GM23338 (cell line): Measurements from ENCODE around the gene HOMER1. TPM values are rescaled to one million over a fixed set of nuclear protein-coding genes. Genes with fewer than 3 reads are reported as not detected.

ENCODE experiments used
- ATAC-seq: fragments of 200-7000 bp; cut with Tn5 transposase; 3 replicates; pipeline ENCODE4 v1.9.1; 2020
- DNase-seq: peaks from one replicate; pipeline ENCODE4 v3.0.0-alpha.2; 2015; ENCODE audit warnings: low spot score
- H2AFZ ChIP-seq: fragments of 200-600 bp; sonication (generic); 2 replicates; pipeline ENCODE4 v1.8.0; 2016; ENCODE audit warnings: antibody characterized with exemption, mild to moderate bottlenecking, moderate library complexity
- H3F3A ChIP-seq: fragments of 200-600 bp; sonication (generic); replicated peaks from 2 replicates; pipeline ENCODE4 v1.8.0; 2017; ENCODE audit warnings: antibody characterized with exemption, mixed run types, low read depth
- H3K27ac ChIP-seq: fragments of 200-600 bp; sonication (generic); 2 replicates; pipeline ENCODE4 v1.6.1; 2016; ENCODE audit warnings: low read depth
- H3K27me3 ChIP-seq: fragments of 200-600 bp; sonication (generic); 2 replicates; pipeline ENCODE4 v1.8.0; 2016; ENCODE audit warnings: mild to moderate bottlenecking, mixed run types, moderate library complexity; ENCODE audit not compliant: insufficient read depth
- H3K36me3 ChIP-seq: fragments of 200-600 bp; sonication (generic); 2 replicates; pipeline ENCODE4 v1.8.0; 2016; ENCODE audit warnings: mild to moderate bottlenecking; ENCODE audit not compliant: insufficient read depth
- H3K4me1 ChIP-seq: fragments of 200-600 bp; sonication (generic); 2 replicates; pipeline ENCODE4 v1.8.0; 2016; ENCODE audit warnings: mild to moderate bottlenecking, moderate library complexity; ENCODE audit not compliant: insufficient read depth
- H3K4me2 ChIP-seq: fragments of 200-600 bp; sonication (generic); 2 replicates; pipeline ENCODE4 v1.7.1; 2017; ENCODE audit warnings: mixed run types
- H3K4me3 ChIP-seq: fragments of 200-600 bp; sonication (generic); 2 replicates; pipeline ENCODE4 v1.6.1; 2016; ENCODE audit warnings: mixed run types
- H3K79me2 ChIP-seq: fragments of 200-600 bp; sonication (generic); replicated peaks from 2 replicates; pipeline ENCODE4 v1.8.0; 2017; ENCODE audit warnings: mild to moderate bottlenecking; ENCODE audit not compliant: insufficient read depth
- H3K9me2 ChIP-seq: fragments of 200-600 bp; sonication (generic); 2 replicates; pipeline ENCODE4 v1.8.0; 2017; ENCODE audit not compliant: insufficient read depth
- H4K20me1 ChIP-seq: fragments of 200-600 bp; sonication (generic); replicated peaks from 2 replicates; pipeline ENCODE4 v1.8.0; 2017; ENCODE audit warnings: mild to moderate bottlenecking; ENCODE audit not compliant: insufficient read depth
- H3K27ac Mint-ChIP-seq: 2 replicates; pipeline ENCODE4 v1.8.0; 2020; ENCODE audit warnings: inconsistent platforms, mild to moderate bottlenecking, moderate library complexity, mixed read lengths
- H3K27me3 Mint-ChIP-seq: 3 replicates; pipeline ENCODE4 v1.8.0; 2022; ENCODE audit warnings: low read depth, mild to moderate bottlenecking, moderate library complexity, mixed read lengths, inconsistent platforms; ENCODE audit not compliant: insufficient read depth, poor library complexity
- H3K36me3 Mint-ChIP-seq: 3 replicates; pipeline ENCODE4 v1.8.0; 2021; ENCODE audit warnings: low read depth, mild to moderate bottlenecking, inconsistent platforms, moderate library complexity, mixed read lengths
- H3K4me1 Mint-ChIP-seq: 3 replicates; pipeline ENCODE4 v1.8.0; 2020; ENCODE audit warnings: mild to moderate bottlenecking, inconsistent platforms, mixed read lengths
- H3K4me3 Mint-ChIP-seq: 3 replicates; pipeline ENCODE4 v1.8.0; 2021; ENCODE audit warnings: moderate library complexity, mild to moderate bottlenecking, inconsistent platforms, mixed read lengths
- H3K9me3 Mint-ChIP-seq: 3 replicates; pipeline ENCODE4 v1.8.0; 2020; ENCODE audit warnings: moderate library complexity, mild to moderate bottlenecking, inconsistent platforms, mixed read lengths
- CREB1 ChIP-seq: fragments of 250-450 bp; sonication (Bioruptor Pico); IDR thresholded peaks from 2 replicates; pipeline ENCODE4 v1.5.0; 2020; ENCODE audit warnings: low read depth, mild to moderate bottlenecking, moderate library complexity
- CTCF ChIP-seq, 2 experiments: fragments of 200-600 bp in 1 of 2; sonication (generic) in 1 of 2; conservative IDR thresholded peaks; 2 replicates each; pipeline versions ENCODE4 v1.5.1 to v1.6.1; 2016 to 2017; ENCODE audit warnings: antibody characterized with exemption in 2 of 2, low read depth in 2 of 2, mild to moderate bottlenecking in 2 of 2, moderate library complexity in 1 of 2
- ETS1 ChIP-seq: IDR thresholded peaks from 2 replicates; pipeline ENCODE4 v1.6.1; 2016; ENCODE audit warnings: antibody characterized with exemption
- EZH2 ChIP-seq: fragments of 200-600 bp; sonication (generic); IDR thresholded peaks from one replicate; pipeline ENCODE4 v1.8.0; 2017; ENCODE audit warnings: antibody characterized with exemption, mild to moderate bottlenecking, low read depth; ENCODE audit not compliant: unreplicated experiment
- EZH2phosphoT487 ChIP-seq: fragments of 200-600 bp; sonication (generic); IDR thresholded peaks from one replicate; pipeline ENCODE4 v1.8.1; 2018; ENCODE audit warnings: antibody characterized with exemption; ENCODE audit not compliant: unreplicated experiment
- JUNB ChIP-seq: IDR thresholded peaks from one replicate; pipeline ENCODE4 v1.6.1; 2016; ENCODE audit warnings: antibody characterized with exemption; ENCODE audit not compliant: unreplicated experiment
- POLR2AphosphoS5 ChIP-seq: IDR thresholded peaks from 2 replicates; pipeline ENCODE4 v1.6.1; 2016; ENCODE audit warnings: antibody characterized with exemption, low read depth
- REST ChIP-seq: IDR thresholded peaks from one replicate; pipeline ENCODE4 v1.6.1; 2018; ENCODE audit warnings: antibody characterized with exemption; ENCODE audit not compliant: unreplicated experiment
- STAT1 ChIP-seq: IDR thresholded peaks from one replicate; pipeline ENCODE4 v1.6.1; 2016; ENCODE audit warnings: antibody characterized with exemption; ENCODE audit not compliant: unreplicated experiment
- ZNF114 ChIP-seq: fragments of 250-450 bp; sonication (Bioruptor Pico); IDR thresholded peaks from 2 replicates; pipeline ENCODE4 v1.5.0; 2020; ENCODE audit warnings: mild to moderate bottlenecking, moderate library complexity
- ZNF331 ChIP-seq: fragments of 250-450 bp; sonication (Bioruptor Pico); IDR thresholded peaks from 2 replicates; pipeline ENCODE4 v1.5.0; 2020; ENCODE audit warnings: low read depth, mild to moderate bottlenecking, moderate library complexity
- ZNF462 ChIP-seq: fragments of 250-450 bp; sonication (Bioruptor Pico); IDR thresholded peaks from 2 replicates; pipeline ENCODE4 v1.5.0; 2020; ENCODE audit warnings: mild to moderate bottlenecking, moderate library complexity
- long read RNA-seq: library from polyadenylated mRNA; unstranded; transcript quantifications from one replicate; pipeline ENCODE4 v2.0.0, GENCODE V29; 2020; ENCODE audit not compliant: unreplicated experiment
- polyA plus RNA-seq: library from polyadenylated mRNA; unstranded; fragments of >200 nt; fragmentation: Nextera tagmentation; extraction: Ambion mirVana; gene quantifications from 2 replicates; pipeline ENCODE4 v1.2.1, GENCODE V29; 2016
- total RNA-seq: library from RNA; depleted of rRNA; stranded (reverse); fragments of >200 nt; shearing (Covaris generic); gene quantifications from 2 replicates; pipeline ENCODE4 v1.2.3, GENCODE V29; 2014; rRNA removed

HOMER1 gene
- total RNA-seq (45.1 and 46.3 TPM in 2 replicates), polyA plus RNA-seq (77.9 and 80.3 TPM in 2 replicates)
- long read RNA-seq, full-length matches to known transcripts, result 5 of 8 reads
- long read RNA-seq, partial matches to known transcripts, result 2 of 8 reads
- long read RNA-seq, other reads (novel, unspliced or antisense), result 1 of 8 reads

- Mint-ChIP-seq H3K9me3 (no peaks in the 10 kb centered on the region), H3K4me3 (peak within 1 kb of the TSS; percentile 90)
Measured at GRCh38 chr5:79513704-79514390, at the start of gene HOMER1. Gene HOMER1 (minus strand): TSS chr5:79514134. CDS start chr5:79512774, 1,360 bp downstream.

More at GRCh38 chr5:79513704-79514390, at the start of gene HOMER1:
- H3K4me3 ChIP-seq, result peak within 1 kb of the TSS; percentile 76
- peak within 1 kb of the TSS; percentile 84 for H3K4me2 ChIP-seq
- H3K9me2 ChIP-seq, result no peaks in the 10 kb centered on the region
- peak; percentile 73 for ATAC-seq
- no peaks in the 10 kb centered on the region for H3F3A ChIP-seq
- Mint-ChIP-seq H3K27me3 (peaks cover 3% of the 10 kb centered on the region), H3K27ac (peak within 1 kb of the TSS; percentile 98), H3K4me1 (peaks cover 43% of the 10 kb centered on the region), H3K36me3 (no peaks in the 10 kb centered on the region)
- DNase-seq, result peak; percentile 77
- H3K4me1 ChIP-seq, result peaks cover 32% of the 10 kb centered on the region
- peaks cover 41% of the 10 kb centered on the region for H3K79me2 ChIP-seq
- TF ChIP-seq ZNF462 (no peak), EZH2 (no peak), JUNB (no peak), EZH2phosphoT487 (no peak), POLR2AphosphoS5 (peak; percentile 40; the same call in 1 of the 2 replicates), ZNF331 (CRISPR knock-in tag) (no peak), CREB1 (CRISPR knock-in tag) (no peak; the same call in 1 of the 2 replicates), CTCF (conservative IDR thresholded peaks at IDR 0.05; ENCODE audit: low read depth in 2 of 2) (0 out of 4 replicates have a peak, but pooled peaks of 1 of the 2 experiments have one; percentile 4), ETS1 (no peak), ZNF114 (no peak), STAT1 (no peak), REST (no peak)
- H3K36me3 ChIP-seq, result no peaks in the 10 kb centered on the region
- H3K27me3 ChIP-seq, result no peaks in the 10 kb centered on the region
- peak within 1 kb of the TSS; percentile 78 for H2AFZ ChIP-seq
- H3K27ac ChIP-seq, result peak within 1 kb of the TSS; percentile 79
- peaks cover 18% of the 10 kb centered on the region for H4K20me1 ChIP-seq
